Keratinocyte (primary cell): Measurements from ENCODE around the gene CDADC1. TPM values are rescaled to one million over a fixed set of nuclear protein-coding genes. Genes with fewer than 3 reads are reported as not detected.

Experiments
- DNase-seq: peaks from one replicate; pipeline ENCODE4 v3.0.0-alpha.2; 2011; ENCODE audit warnings: low read depth, missing footprints, low spot score
- FAIRE-seq: peaks from 2 replicates; lab custom pipeline; 2011; peaks lifted over from hg19 to GRCh38; lab: Jason Lieb, UNC
- H2AFZ ChIP-seq: 2 replicates; pipeline ENCODE4 v1.6.0; 2012; ENCODE audit warnings: low read length, control low read depth, inconsistent platforms; ENCODE audit not compliant: control insufficient read depth
- H3K27ac ChIP-seq: 2 replicates; pipeline ENCODE4 v1.5.1; 2011; ENCODE audit warnings: low read length; ENCODE audit not compliant: control insufficient read depth, insufficient read depth
- H3K27me3 ChIP-seq: 3 replicates; pipeline ENCODE4 v1.6.0; 2011; ENCODE audit warnings: low read length; ENCODE audit not compliant: control insufficient read depth, insufficient read depth; ENCODE audit errors: extremely low read depth
- H3K36me3 ChIP-seq, 2 experiments: 2 replicates in 1 of 2; 3 replicates in 1 of 2; pipeline ENCODE4 v1.5.1; 2011; ENCODE audit warnings: low read length in 2 of 2, mild to moderate bottlenecking in 1 of 2; ENCODE audit not compliant: control insufficient read depth in 2 of 2, insufficient read depth in 2 of 2; ENCODE audit errors: extremely low read depth in 1 of 2
- H3K4me1 ChIP-seq: 3 replicates; pipeline ENCODE4 v1.5.1; 2011; ENCODE audit warnings: low read length; ENCODE audit not compliant: control insufficient read depth, insufficient read depth; ENCODE audit errors: extremely low read depth
- H3K4me2 ChIP-seq: 3 replicates; pipeline ENCODE4 v1.6.0; 2011; ENCODE audit warnings: low read depth, low read length; ENCODE audit not compliant: control insufficient read depth, insufficient read depth; ENCODE audit errors: extremely low read depth
- H3K4me3 ChIP-seq, 3 experiments: fragments of 200-600 bp in 1 of 3; sonication (generic) in 1 of 3; 2 replicates in 2 of 3; 3 replicates in 1 of 3; pipeline ENCODE4 v1.5.1; 2011 to 2016; ENCODE audit warnings: low read length in 3 of 3, mild to moderate bottlenecking in 3 of 3, control low read depth in 2 of 3, inconsistent platforms in 1 of 3, low read depth in 1 of 3, mixed read lengths in 1 of 3, mixed run types in 1 of 3, moderate library complexity in 1 of 3; ENCODE audit not compliant: control insufficient read depth in 2 of 3, insufficient read depth in 2 of 3; ENCODE audit errors: extremely low read depth in 1 of 3
- H3K79me2 ChIP-seq: 2 replicates; pipeline ENCODE4 v1.6.0; 2012; ENCODE audit warnings: low read length; ENCODE audit not compliant: control insufficient read depth, insufficient read depth
- H3K9ac ChIP-seq: 3 replicates; pipeline ENCODE4 v1.6.0; 2011; ENCODE audit warnings: low read length; ENCODE audit not compliant: control insufficient read depth, insufficient read depth; ENCODE audit errors: extremely low read depth
- H3K9me1 ChIP-seq: 3 replicates; pipeline ENCODE4 v1.6.0; 2011; ENCODE audit warnings: low read length; ENCODE audit not compliant: control insufficient read depth, insufficient read depth; ENCODE audit errors: extremely low read depth
- H3K9me3 ChIP-seq: 2 replicates; pipeline ENCODE4 v1.5.1; 2012; ENCODE audit warnings: low read depth, low read length; ENCODE audit not compliant: control insufficient read depth
- H4K20me1 ChIP-seq: 3 replicates; pipeline ENCODE4 v1.6.0; 2011; ENCODE audit warnings: low read length; ENCODE audit not compliant: control insufficient read depth, insufficient read depth; ENCODE audit errors: extremely low read depth
- CTCF ChIP-seq, 3 experiments: IDR thresholded peaks in 1 of 3; conservative IDR thresholded peaks in 1 of 3; optimal IDR thresholded peaks in 1 of 3; 2 replicates in 2 of 3; 3 replicates in 1 of 3; pipeline versions ENCODE3 to v1.5.1; 2011; ENCODE audit warnings: low read length in 3 of 3, mild to moderate bottlenecking in 3 of 3, moderate library complexity in 2 of 3, control low read depth in 1 of 3, inconsistent platforms in 1 of 3; ENCODE audit not compliant: insufficient read depth in 2 of 3; ENCODE audit errors: extremely low read depth in 1 of 3
- EZH2 ChIP-seq: IDR thresholded peaks from one replicate; pipeline ENCODE4 v1.6.1; 2012; ENCODE audit warnings: inconsistent platforms, mild to moderate bottlenecking, low read length, moderate library complexity
- dilution Hi-C: fragments of 300-500 bp; cut with MboI; formaldehyde crosslinking; loops from one replicate; pipeline ENCODE4 v1.7.0; 2020; ENCODE audit warnings: low sequenced_read_pairs; ENCODE audit not compliant: extremely low pct_ligation_motif_present
- polyA plus RNA-seq, 5 experiments: library from polyadenylated mRNA; depleted of rRNA in 3 of 5; stranded (reverse) in 3 of 5; stranded (forward) in 1 of 5; unstranded in 1 of 5; fragments of >200 nt; gene quantifications; 1 replicate in 1 of 5; 2 replicates in 3 of 5; 3 replicates in 1 of 5; pipeline versions ENCODE4 v1.2.1 to v1.2.3, GENCODE V29; 2011 to 2012; ENCODE audit warnings: missing spikeins in 2 of 5, low read depth in 1 of 5, low replicate concordance in 1 of 5

CDADC1 gene
- polyA plus RNA-seq, 1 donor (not counting 4 experiments of a cell fraction or from before 2014, with no cell fraction given) = 3.8 TPM

GRCh38 chr13:49295244-49295643, 47.5 kb downstream of the CDADC1 start:
- Histone ChIP-seq H3K9me1 (no peaks in the 10 kb centered on the region), H3K4me1 (no peaks in the 10 kb centered on the region), H3K27ac (no peak overlapping the region), H2AFZ (no peak overlapping the region), H3K9ac (no peak overlapping the region), H3K9me3 (no peaks in the 10 kb centered on the region), H3K36me3 (no peaks in the 10 kb centered on the region), H3K4me3 (no peak overlapping the region), H3K4me2 (no peak overlapping the region), H3K79me2 (no peaks in the 10 kb centered on the region), H4K20me1 (no peaks in the 10 kb centered on the region), H3K27me3 (no peaks in the 10 kb centered on the region)
- DNase-seq (no peak), FAIRE-seq (no peak)
- TF ChIP-seq EZH2 (no peak), CTCF (optimal IDR thresholded peaks at IDR 0.05 in 1 of 3, IDR thresholded peaks at IDR 0.05 in 1 of 3, conservative IDR thresholded peaks at IDR 0.05 in 1 of 3; ENCODE audit: extremely low read depth in 1 of 3, insufficient read depth in 2 of 3, low read length in 3 of 3) (no peak)
- dilution Hi-C loops = no loop called here

GRCh38 chr13:49296659-49297058, 48.9 kb downstream of the CDADC1 start:
- no peaks in the 10 kb centered on the region for H3K9me3 ChIP-seq
- no peak for TF ChIP-seq EZH2
- TF ChIP-seq CTCF (optimal IDR thresholded peaks at IDR 0.05 in 1 of 3, IDR thresholded peaks at IDR 0.05 in 1 of 3, conservative IDR thresholded peaks at IDR 0.05 in 1 of 3; ENCODE audit: extremely low read depth in 1 of 3, insufficient read depth in 2 of 3, low read length in 3 of 3) = no peak
- no peak for DNase-seq
- H3K27ac ChIP-seq = no peak overlapping the region
- H3K4me1 ChIP-seq = peaks cover 3% of the 10 kb centered on the region
- H3K4me3 ChIP-seq = no peak overlapping the region
- dilution Hi-C loops = no loop called here
- no peaks in the 10 kb centered on the region for H3K27me3 ChIP-seq
- no peak overlapping the region for H3K4me2 ChIP-seq
- FAIRE-seq = no peak
- H2AFZ ChIP-seq = no peak overlapping the region
- H3K9me1 ChIP-seq = no peaks in the 10 kb centered on the region
- H3K9ac ChIP-seq = no peak overlapping the region
- H3K36me3 ChIP-seq = no peaks in the 10 kb centered on the region
- H3K79me2 ChIP-seq = no peaks in the 10 kb centered on the region
- no peaks in the 10 kb centered on the region for H4K20me1 ChIP-seq
